Testis (tissue), 3 donors: ENCODE measurements around the gene TCF12. TPM values are rescaled to one million over a fixed set of nuclear protein-coding genes. Genes with fewer than 3 reads are reported as not detected.

Source experiments
- DNase-seq: peaks from one replicate; pipeline ENCODE4 v3.0.0-alpha.2; 2019
- H3K27ac ChIP-seq, 2 donors: fragments of 200-600 bp; sonication (generic); one replicate each; pipeline ENCODE4 v1.5.1; 2019
- H3K27me3 ChIP-seq: fragments of 200-600 bp; sonication (generic); one replicate; pipeline ENCODE4 v1.5.1; 2019
- H3K36me3 ChIP-seq: fragments of 200-600 bp; sonication (generic); one replicate; pipeline ENCODE4 v1.5.1; 2017; ENCODE audit warnings: low read depth; ENCODE audit errors: missing control alignments
- H3K4me1 ChIP-seq: fragments of 200-600 bp; sonication (generic); one replicate; pipeline ENCODE4 v1.5.1; 2019
- H3K4me3 ChIP-seq, 2 donors: fragments of 200-600 bp; sonication (generic); one replicate each; pipeline ENCODE4 v1.5.1; 2017 to 2019
- H3K9me3 ChIP-seq: fragments of 200-600 bp; sonication (generic); one replicate; pipeline ENCODE4 v1.5.1; 2017
- CTCF ChIP-seq, 3 experiments: fragments of 450-650 bp in 2 of 3; fragments of 200-600 bp in 1 of 3; sonication (generic) in 1 of 3; IDR thresholded peaks; one replicate each; pipeline ENCODE4 v1.5.1; 2016 to 2019; ENCODE audit warnings: antibody characterized with exemption in 3 of 3, mild to moderate bottlenecking in 2 of 3, moderate library complexity in 1 of 3
- POLR2A ChIP-seq: fragments of 450-650 bp; IDR thresholded peaks from one replicate; pipeline ENCODE4 v1.6.1; 2017; ENCODE audit warnings: antibody characterized with exemption, mild to moderate bottlenecking, moderate library complexity
- WGBS, 2 donors: methylation state at CpG; one replicate each; pipeline ENCODE4 v1.1.5; 2018; 5-methylcytosine and 5-hydroxymethylcytosine counted together
- intact Hi-C: fragments of 100-400 bp; cut with DNase I; formaldehyde crosslinking; loops from one replicate; pipeline ENCODE4 v1.15.1; 2023; ENCODE audit warnings: low total_unique reads
- polyA plus RNA-seq: library from polyadenylated mRNA; stranded (reverse); fragments of 350-450 nt; fragmentation: Illumina TruSeq; extraction: RNeasy Lipid Tissue Mini Kit (QIAGEN cat#74804); gene quantifications from one replicate; pipeline ENCODE4 v1.2.3, GENCODE V29; 2014; ENCODE audit warnings: low read depth, low replicate concordance; ENCODE audit not compliant: insufficient read depth
- total RNA-seq, 2 donors: library from RNA; depleted of rRNA; stranded (reverse); fragments of >200 nt; gene quantifications; one replicate each; pipeline ENCODE4 v1.2.3, GENCODE V29; 2016

The TCF12 gene
- total and polyA plus RNA-seq, 3 donors from 2014 or later, result 51.8 to 152 (median 146) TPM

GRCh38 chr15:57061696-57062095, 143.3 kb downstream of the TCF12 start:
- H3K27me3 ChIP-seq, result no peaks in the 10 kb centered on the region
- 97 to 99% methylated on average over 2 of the region's 2 CpGs for WGBS, 2 donors
- no peaks in the 10 kb centered on the region for H3K36me3 ChIP-seq
- H3K4me1 ChIP-seq, result peaks cover 6% of the 10 kb centered on the region
- intact Hi-C loops, result no loop called here
- no peaks in the 10 kb centered on the region for H3K9me3 ChIP-seq
- TF ChIP-seq CTCF (IDR thresholded peaks at IDR 0.05) (no peak), POLR2A (no peak)
- no peak overlapping the region for H3K27ac ChIP-seq
- DNase-seq, result no peak
- no peak overlapping the region for H3K4me3 ChIP-seq

DNA sequence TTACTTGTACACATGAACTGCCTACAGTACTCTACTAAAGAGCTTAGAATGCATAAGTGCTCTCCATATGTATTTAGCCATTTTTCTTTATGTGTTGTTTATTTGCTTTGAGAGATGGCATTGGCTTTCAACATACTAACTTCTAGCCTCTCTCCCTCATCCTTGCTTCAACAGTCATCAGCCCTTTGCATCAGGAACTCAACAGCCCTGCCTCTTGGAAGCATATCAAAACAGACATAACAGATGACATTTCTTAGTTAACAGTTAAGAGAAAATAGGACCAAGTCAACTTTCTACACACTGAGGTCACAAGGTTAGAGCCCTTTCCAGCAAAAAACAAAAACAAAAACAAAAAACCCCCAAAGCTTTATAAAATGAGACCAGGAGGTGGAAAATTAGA, 145.6 kb downstream of the TCF12 start:
- Histone ChIP-seq H3K27me3 (no peaks in the 10 kb centered on the region), H3K4me3 (no peak overlapping the region), H3K9me3 (no peaks in the 10 kb centered on the region), H3K36me3 (no peaks in the 10 kb centered on the region), H3K4me1 (no peaks in the 10 kb centered on the region), H3K27ac (no peak overlapping the region)
- intact Hi-C loops, result no loop called here
- TF ChIP-seq POLR2A (no peak), CTCF (IDR thresholded peaks at IDR 0.05) (no peak)
- DNase-seq, result no peak

GRCh38 chr15:57069423-57069822, 151.0 kb downstream of the TCF12 start:
- no peak for DNase-seq
- intact Hi-C loops, result no loop called here

DNA sequence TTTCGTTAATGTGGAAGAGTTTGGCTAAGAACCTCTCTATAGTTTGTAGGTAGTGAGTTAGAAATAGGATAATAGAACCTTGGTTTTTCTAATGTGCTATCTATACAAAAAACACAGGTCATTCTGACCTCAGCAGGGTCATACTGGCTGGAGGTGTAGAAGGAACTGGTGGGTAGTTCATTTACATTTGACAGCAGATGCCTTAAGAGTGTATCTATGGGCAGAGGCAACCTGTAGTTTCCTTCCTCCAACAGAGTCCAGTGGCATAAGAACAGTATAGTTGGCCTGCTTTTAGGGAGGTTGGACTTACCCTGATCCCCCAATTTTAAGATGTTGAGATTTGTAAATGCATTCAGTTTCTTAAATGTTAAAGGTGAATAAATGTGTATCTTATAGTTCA, 152.2 kb downstream of the TCF12 start:
- no peaks in the 10 kb centered on the region for H3K4me1 ChIP-seq
- no peak overlapping the region for H3K27ac ChIP-seq
- H3K4me3 ChIP-seq, result no peak overlapping the region
- no peaks in the 10 kb centered on the region for H3K9me3 ChIP-seq
- H3K36me3 ChIP-seq, result no peaks in the 10 kb centered on the region
- TF ChIP-seq CTCF (IDR thresholded peaks at IDR 0.05), result no peak
- TF ChIP-seq POLR2A, result no peak
- WGBS, 2 donors, result 85 to 98% methylated on average over 1 of the region's 1 CpG
- no peaks in the 10 kb centered on the region for H3K27me3 ChIP-seq
- intact Hi-C loops, result no loop called here
- DNase-seq, result no peak

More at GRCh38 chr15:57069423-57069822, 151.0 kb downstream of the TCF12 start:
- 84 to 89% methylated on average over 2 of the region's 2 CpGs for WGBS, 2 donors
- H3K27ac ChIP-seq, result no peak overlapping the region
- H3K4me1 ChIP-seq, result no peaks in the 10 kb centered on the region
- H3K4me3 ChIP-seq, result no peak overlapping the region
- TF ChIP-seq CTCF (IDR thresholded peaks at IDR 0.05), result no peak
- TF ChIP-seq POLR2A, result no peak
- H3K9me3 ChIP-seq, result no peaks in the 10 kb centered on the region
- no peaks in the 10 kb centered on the region for H3K36me3 ChIP-seq
- no peaks in the 10 kb centered on the region for H3K27me3 ChIP-seq

DNA sequence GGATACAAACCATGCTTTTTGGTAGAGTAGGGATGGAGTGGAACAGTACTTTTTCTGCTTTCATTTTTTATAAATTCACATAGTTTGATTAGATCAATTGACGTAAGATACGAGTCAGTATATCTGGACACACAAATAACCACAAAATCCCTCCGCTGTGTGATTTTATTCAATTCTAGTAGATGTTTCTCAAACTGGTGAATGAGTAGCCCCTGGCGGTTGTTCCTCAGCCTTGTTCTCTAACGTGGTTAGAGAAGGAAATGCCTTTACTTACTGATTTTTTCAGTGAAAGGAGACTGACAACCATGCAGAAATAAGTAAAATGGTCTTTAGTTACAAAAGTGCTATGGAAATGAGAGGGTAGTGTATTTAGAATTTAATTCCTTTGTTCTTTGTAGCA, 161.0 kb downstream of the TCF12 start:
- WGBS, 2 donors, result 67 to 78% methylated on average over 5 of the region's 5 CpGs
- Histone ChIP-seq H3K4me1 (no peaks in the 10 kb centered on the region), H3K27ac (no peak overlapping the region), H3K36me3 (no peaks in the 10 kb centered on the region), H3K4me3 (no peak overlapping the region), H3K9me3 (no peaks in the 10 kb centered on the region), H3K27me3 (no peaks in the 10 kb centered on the region)
- intact Hi-C loops, result no loop called here
- TF ChIP-seq CTCF (IDR thresholded peaks at IDR 0.05), result no peak
- TF ChIP-seq POLR2A, result no peak
- DNase-seq, result no peak
